HL-60 (cell line): ENCODE results near the gene ELL2.

ENCODE experiments used
- DNase-seq, 2 experiments: peaks; one replicate each; pipeline ENCODE4 v3.0.0-alpha.2; 2010 to 2020; ENCODE audit warnings: low read depth in 1 of 2, low spot score in 1 of 2
- H3K27ac ChIP-seq: fragments of 250-450 bp; sonication (Bioruptor Pico); replicated peaks from 2 replicates; pipeline ENCODE4 v1.5.1; 2020; ENCODE audit warnings: mild to moderate bottlenecking, moderate library complexity
- H3K27me3 ChIP-seq: fragments of 250-450 bp; sonication (Bioruptor Pico); 2 replicates; pipeline ENCODE4 v1.5.1; 2021; ENCODE audit warnings: mild to moderate bottlenecking, moderate library complexity; ENCODE audit not compliant: insufficient read depth, poor library complexity, severe bottlenecking
- H3K4me3 ChIP-seq: replicated peaks from 2 replicates; pipeline ENCODE4 v1.5.1; 2011; ENCODE audit warnings: mild to moderate bottlenecking, control low read depth, low read length; ENCODE audit not compliant: insufficient read depth
- GABPA ChIP-seq: IDR thresholded peaks from 2 replicates; pipeline ENCODE4 v1.6.1; 2012; ENCODE audit warnings: low read depth
- POLR2AphosphoS5 ChIP-seq: IDR thresholded peaks from 2 replicates; pipeline ENCODE4 v1.6.1; 2012; ENCODE audit warnings: low read depth
- SPI1 ChIP-seq: IDR thresholded peaks from 2 replicates; pipeline ENCODE4 v1.6.1; 2012; ENCODE audit warnings: low read depth, mild to moderate bottlenecking, borderline replicate concordance
- TF ChIP-seq, protein P1 (sequence below): IDR thresholded peaks from one replicate; pipeline ENCODE4 v1.5.1; 2011; ENCODE audit warnings: low read length, control low read depth, inconsistent platforms; ENCODE audit not compliant: insufficient read depth
- TF ChIP-seq, protein P2 (sequence below): IDR thresholded peaks from 2 replicates; pipeline ENCODE4 v1.6.1; 2012; ENCODE audit warnings: low read depth; ENCODE audit not compliant: insufficient replicate concordance

ELL2 gene

DNA sequence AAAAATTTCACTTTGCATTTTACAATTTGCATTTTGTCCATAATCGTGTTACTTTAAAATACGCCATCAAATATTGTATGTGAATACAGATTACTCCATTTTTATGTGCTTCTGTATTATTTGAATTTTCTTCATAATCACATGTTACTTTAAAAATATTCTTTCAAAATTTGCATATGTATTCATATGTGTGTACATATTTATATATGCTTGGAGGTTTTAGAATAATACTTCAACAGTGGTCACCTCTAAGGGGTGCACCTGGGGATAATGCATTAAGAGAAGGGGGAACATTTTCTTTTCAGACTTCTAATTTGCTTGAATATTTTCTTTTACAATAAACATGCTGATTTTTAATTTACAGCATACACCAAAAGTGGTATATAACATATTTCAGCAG, 21.9 kb upstream of the ELL2 start:
- DNase-seq: no peak
- no peak for TF ChIP-seq GABPA
- TF ChIP-seq, protein P1, sequence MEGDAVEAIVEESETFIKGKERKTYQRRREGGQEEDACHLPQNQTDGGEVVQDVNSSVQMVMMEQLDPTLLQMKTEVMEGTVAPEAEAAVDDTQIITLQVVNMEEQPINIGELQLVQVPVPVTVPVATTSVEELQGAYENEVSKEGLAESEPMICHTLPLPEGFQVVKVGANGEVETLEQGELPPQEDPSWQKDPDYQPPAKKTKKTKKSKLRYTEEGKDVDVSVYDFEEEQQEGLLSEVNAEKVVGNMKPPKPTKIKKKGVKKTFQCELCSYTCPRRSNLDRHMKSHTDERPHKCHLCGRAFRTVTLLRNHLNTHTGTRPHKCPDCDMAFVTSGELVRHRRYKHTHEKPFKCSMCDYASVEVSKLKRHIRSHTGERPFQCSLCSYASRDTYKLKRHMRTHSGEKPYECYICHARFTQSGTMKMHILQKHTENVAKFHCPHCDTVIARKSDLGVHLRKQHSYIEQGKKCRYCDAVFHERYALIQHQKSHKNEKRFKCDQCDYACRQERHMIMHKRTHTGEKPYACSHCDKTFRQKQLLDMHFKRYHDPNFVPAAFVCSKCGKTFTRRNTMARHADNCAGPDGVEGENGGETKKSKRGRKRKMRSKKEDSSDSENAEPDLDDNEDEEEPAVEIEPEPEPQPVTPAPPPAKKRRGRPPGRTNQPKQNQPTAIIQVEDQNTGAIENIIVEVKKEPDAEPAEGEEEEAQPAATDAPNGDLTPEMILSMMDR: no peak
- TF ChIP-seq POLR2AphosphoS5: no peak
- TF ChIP-seq, protein P2, sequence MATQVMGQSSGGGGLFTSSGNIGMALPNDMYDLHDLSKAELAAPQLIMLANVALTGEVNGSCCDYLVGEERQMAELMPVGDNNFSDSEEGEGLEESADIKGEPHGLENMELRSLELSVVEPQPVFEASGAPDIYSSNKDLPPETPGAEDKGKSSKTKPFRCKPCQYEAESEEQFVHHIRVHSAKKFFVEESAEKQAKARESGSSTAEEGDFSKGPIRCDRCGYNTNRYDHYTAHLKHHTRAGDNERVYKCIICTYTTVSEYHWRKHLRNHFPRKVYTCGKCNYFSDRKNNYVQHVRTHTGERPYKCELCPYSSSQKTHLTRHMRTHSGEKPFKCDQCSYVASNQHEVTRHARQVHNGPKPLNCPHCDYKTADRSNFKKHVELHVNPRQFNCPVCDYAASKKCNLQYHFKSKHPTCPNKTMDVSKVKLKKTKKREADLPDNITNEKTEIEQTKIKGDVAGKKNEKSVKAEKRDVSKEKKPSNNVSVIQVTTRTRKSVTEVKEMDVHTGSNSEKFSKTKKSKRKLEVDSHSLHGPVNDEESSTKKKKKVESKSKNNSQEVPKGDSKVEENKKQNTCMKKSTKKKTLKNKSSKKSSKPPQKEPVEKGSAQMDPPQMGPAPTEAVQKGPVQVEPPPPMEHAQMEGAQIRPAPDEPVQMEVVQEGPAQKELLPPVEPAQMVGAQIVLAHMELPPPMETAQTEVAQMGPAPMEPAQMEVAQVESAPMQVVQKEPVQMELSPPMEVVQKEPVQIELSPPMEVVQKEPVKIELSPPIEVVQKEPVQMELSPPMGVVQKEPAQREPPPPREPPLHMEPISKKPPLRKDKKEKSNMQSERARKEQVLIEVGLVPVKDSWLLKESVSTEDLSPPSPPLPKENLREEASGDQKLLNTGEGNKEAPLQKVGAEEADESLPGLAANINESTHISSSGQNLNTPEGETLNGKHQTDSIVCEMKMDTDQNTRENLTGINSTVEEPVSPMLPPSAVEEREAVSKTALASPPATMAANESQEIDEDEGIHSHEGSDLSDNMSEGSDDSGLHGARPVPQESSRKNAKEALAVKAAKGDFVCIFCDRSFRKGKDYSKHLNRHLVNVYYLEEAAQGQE: no peak
- TF ChIP-seq SPI1: no peak
- Histone ChIP-seq H3K27ac (no peak overlapping the region), H3K27me3 (no peaks in the 10 kb centered on the region), H3K4me3 (no peak overlapping the region)

DNA sequence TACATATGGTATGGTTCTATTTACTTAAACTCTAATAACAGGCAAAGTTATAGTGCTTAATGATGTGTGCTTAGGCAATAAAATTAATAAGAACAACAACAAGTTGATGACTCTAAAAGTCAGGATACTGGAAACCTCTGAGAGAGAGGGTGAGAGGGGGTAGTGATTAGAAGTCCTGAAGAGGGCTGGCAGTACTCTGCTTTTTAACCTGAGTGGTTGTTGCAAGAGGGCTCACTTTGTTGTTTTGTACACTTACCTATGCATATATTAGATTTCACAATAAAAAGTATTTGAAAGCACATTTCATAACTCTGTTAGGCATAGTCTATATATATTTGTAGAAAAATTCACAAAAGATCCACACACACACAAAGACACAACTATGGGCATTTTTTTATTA, 21.4 kb upstream of the ELL2 start:
- TF ChIP-seq GABPA (no peak), POLR2AphosphoS5 (no peak), SPI1 (no peak)
- TF ChIP-seq, protein P1: no peak
- TF ChIP-seq, protein P2: no peak
- no peak for DNase-seq
- Histone ChIP-seq H3K27me3 (no peaks in the 10 kb centered on the region), H3K4me3 (no peak overlapping the region), H3K27ac (no peak overlapping the region)

DNA sequence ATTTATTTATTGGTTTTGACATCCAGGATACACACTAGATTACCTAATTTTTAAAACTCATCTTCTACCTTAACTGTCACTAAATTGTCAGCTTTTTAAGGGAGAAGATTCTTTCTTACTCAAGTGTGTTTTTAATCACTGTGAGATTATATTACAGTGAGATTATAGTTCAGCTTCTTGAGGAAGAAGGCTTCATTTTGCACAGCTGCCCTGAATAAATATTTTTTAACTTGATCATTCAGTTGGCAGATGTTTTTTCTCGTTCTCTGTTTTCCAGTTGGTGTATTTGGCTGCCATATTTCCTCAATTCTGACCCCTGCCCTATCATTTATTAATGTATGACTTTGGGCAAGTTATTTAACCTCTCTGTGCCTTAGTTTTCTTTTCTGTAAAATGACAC, 15.0 kb upstream of the ELL2 start:
- Histone ChIP-seq H3K4me3 (no peak overlapping the region), H3K27me3 (no peaks in the 10 kb centered on the region), H3K27ac (no peak overlapping the region)
- no peak for DNase-seq
- TF ChIP-seq GABPA (no peak), SPI1 (no peak)

DNA sequence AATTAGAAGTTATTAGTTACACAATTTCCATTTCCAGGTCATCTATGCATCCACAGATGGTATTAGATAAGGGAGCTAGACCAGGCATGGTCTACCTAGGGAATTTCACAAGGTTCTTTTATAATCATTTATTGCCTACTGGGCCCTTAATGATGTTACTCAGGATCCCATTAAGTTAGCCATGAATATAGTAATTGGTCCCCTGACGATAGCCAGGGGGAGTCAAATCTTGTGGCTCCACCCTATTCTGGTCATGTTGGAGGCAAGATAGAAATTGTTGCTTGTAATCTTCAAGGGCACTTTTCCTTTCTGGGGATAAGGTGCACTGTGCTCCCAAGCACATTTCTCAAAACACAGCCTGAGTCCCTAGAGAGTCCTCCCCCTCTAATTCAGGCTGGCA, 14.1 kb upstream of the ELL2 start:
- Histone ChIP-seq H3K4me3 (no peak overlapping the region), H3K27me3 (no peaks in the 10 kb centered on the region), H3K27ac (no peak overlapping the region)
- no peak for DNase-seq
- TF ChIP-seq, protein P2: no peak
- TF ChIP-seq POLR2AphosphoS5 (no peak), SPI1 (no peak), GABPA (no peak)
- TF ChIP-seq, protein P1: no peak
